Measurements from ENCODE around the gene SOX8.
A peak's percentile ranks its signal among the peaks of the same experiment; 100 is the strongest.
"Not testable (repeated sequence)": the region's sequence is repeated elsewhere in the genome, so short reads cannot be mapped to it uniquely, and the experiment has no call there.

SOX8 gene

GRCh38 chr16:955766-956165 lies 25.8 kb upstream of the SOX8 start:
- not testable (repeated sequence) for DNase-seq

- no peak for DNase-seq
Observed at GRCh38 chr16:959232-960040, 22.1 kb upstream of the SOX8 start.

- DNase-seq: no peak
Observed at GRCh38 chr16:962366-962765, 19.2 kb upstream of the SOX8 start.

- DNase-seq: no peak
Observed at GRCh38 chr16:962901-963814, 18.4 kb upstream of the SOX8 start.

GRCh38 chr16:963913-964312 lies 17.7 kb upstream of the SOX8 start:
- peak; percentile 13 for DNase-seq

GRCh38 chr16:964356-965035 lies 17.1 kb upstream of the SOX8 start:
- peak; percentile 84 for DNase-seq

GRCh38 chr16:965036-965395 lies 16.6 kb upstream of the SOX8 start:
- DNase-seq: no peak

- no peak for DNase-seq
Observed at GRCh38 chr16:965487-965886, 16.1 kb upstream of the SOX8 start.

- no peak for DNase-seq
Observed at GRCh38 chr16:966035-966434, 15.5 kb upstream of the SOX8 start.

GRCh38 chr16:966505-966904 lies 15.1 kb upstream of the SOX8 start:
- no peak for DNase-seq

- DNase-seq: no peak
Observed at GRCh38 chr16:967077-967541, 14.5 kb upstream of the SOX8 start.

GRCh38 chr16:967546-968295 lies 13.8 kb upstream of the SOX8 start:
- DNase-seq: no peak

GRCh38 chr16:968620-969019 lies 12.9 kb upstream of the SOX8 start:
- no peak for DNase-seq

- no peak for DNase-seq
Observed at GRCh38 chr16:969508-970385, 11.8 kb upstream of the SOX8 start.

GRCh38 chr16:970386-970765 lies 11.2 kb upstream of the SOX8 start:
- DNase-seq: no peak

GRCh38 chr16:970766-971581 lies 10.6 kb upstream of the SOX8 start, which contains the start of gene LMF1:
LMF1 (minus strand) TSS chr16:970984; CDS start chr16:970980, 4 bp downstream.
- peak; percentile 96 for DNase-seq

GRCh38 chr16:971582-971905 lies 10.0 kb upstream of the SOX8 start:
- no peak for DNase-seq

GRCh38 chr16:971981-972315 lies 9.6 kb upstream of the SOX8 start:
- no peak for DNase-seq

GRCh38 chr16:972316-973002 lies 9.1 kb upstream of the SOX8 start:
- DNase-seq: no peak

- no peak for DNase-seq
Observed at GRCh38 chr16:973366-973765, 8.2 kb upstream of the SOX8 start.
